CD4-positive, alpha-beta T cell treated with Interleukin-15 for 1 hour (primary cell): Measurements from ENCODE around the gene TAX1BP1.

Source experiments
- DNase-seq: peaks from one replicate; pipeline ENCODE4 v3.0.0-alpha.2; 2020

Gene TAX1BP1

GRCh38 chr7:27739909-27740448 lies at the start of gene TAX1BP1:
Gene TAX1BP1 (plus strand): TSS chr7:27740162. CDS start chr7:27748525, 8,363 bp downstream.
- DNase-seq: peak; percentile 95

GRCh38 chr7:27690649-27691048 lies 49.3 kb upstream of the TAX1BP1 start:
- no peak for DNase-seq

GRCh38 chr7:27693794-27694193 lies 46.2 kb upstream of the TAX1BP1 start:
- DNase-seq: no peak

- no peak for DNase-seq
These were observed 44.9 kb upstream of the TAX1BP1 start for GRCh38 chr7:27695096-27695495.

GRCh38 chr7:27697861-27698430 lies 42.0 kb upstream of the TAX1BP1 start:
- DNase-seq: peak; percentile 64

- DNase-seq: no peak
These were observed 40.2 kb upstream of the TAX1BP1 start for GRCh38 chr7:27699751-27700150.

GRCh38 chr7:27700501-27700900 lies 39.5 kb upstream of the TAX1BP1 start:
- no peak for DNase-seq

- no peak for DNase-seq
These were observed 36.8 kb upstream of the TAX1BP1 start for GRCh38 chr7:27703181-27703580.

GRCh38 chr7:27704422-27705199 lies 35.4 kb upstream of the TAX1BP1 start:
- no peak for DNase-seq

- no peak for DNase-seq
These were observed 34.8 kb upstream of the TAX1BP1 start for GRCh38 chr7:27705200-27705594.

- DNase-seq: no peak
These were observed 31.5 kb upstream of the TAX1BP1 start for GRCh38 chr7:27708485-27708884.

GRCh38 chr7:27709137-27710075 lies 30.6 kb upstream of the TAX1BP1 start:
- no peak for DNase-seq

- no peak for DNase-seq
These were observed 27.7 kb upstream of the TAX1BP1 start for GRCh38 chr7:27712217-27712616.

GRCh38 chr7:27714831-27715444 lies 25.0 kb upstream of the TAX1BP1 start:
- DNase-seq: no peak

- DNase-seq: no peak
These were observed 16.9 kb upstream of the TAX1BP1 start for GRCh38 chr7:27723085-27723484.

- DNase-seq: no peak
These were observed 12.9 kb upstream of the TAX1BP1 start for GRCh38 chr7:27727058-27727457.

GRCh38 chr7:27730112-27730511 lies 9.8 kb upstream of the TAX1BP1 start:
- no peak for DNase-seq

- no peak for DNase-seq
These were observed 5.4 kb upstream of the TAX1BP1 start for GRCh38 chr7:27734583-27734982.

GRCh38 chr7:27735165-27735564 lies 4.8 kb upstream of the TAX1BP1 start:
- no peak for DNase-seq

GRCh38 chr7:27735831-27736230 lies 4.1 kb upstream of the TAX1BP1 start:
- no peak for DNase-seq

GRCh38 chr7:27737178-27737577 lies 2.8 kb upstream of the TAX1BP1 start:
- DNase-seq: no peak

GRCh38 chr7:27737616-27738015 lies 2.3 kb upstream of the TAX1BP1 start:
- DNase-seq: no peak
